Peyer's patch (tissue), 4 donors: Measurements from ENCODE around the gene CYP27B1. TPM values are rescaled to one million over a fixed set of nuclear protein-coding genes. Genes with fewer than 3 reads are reported as not detected.
A peak's percentile ranks its signal among the peaks of the same experiment; 100 is the strongest.

Experiments
- DNase-seq, 3 donors: peaks; one replicate each; pipeline ENCODE4 v3.0.0-alpha.2; 2017 to 2019
- H3K27ac ChIP-seq, 4 donors: fragments of 200-600 bp; sonication (generic); one replicate each; pipeline ENCODE4 v1.5.1; 2016 to 2019
- H3K27me3 ChIP-seq, 2 donors: fragments of 200-600 bp; sonication (generic); one replicate each; pipeline ENCODE4 v1.5.1; 2019
- H3K36me3 ChIP-seq, 3 donors: fragments of 200-600 bp; sonication (generic); one replicate each; pipeline ENCODE4 v1.5.1; 2016 to 2019
- H3K4me1 ChIP-seq, 4 donors: fragments of 200-600 bp; sonication (generic); one replicate each; pipeline ENCODE4 v1.5.1; 2016 to 2019
- H3K4me3 ChIP-seq, 4 donors: fragments of 200-600 bp; sonication (generic); 1 replicate in 3 of 4; 2 replicates in 1 of 4; pipeline ENCODE4 v1.5.1; 2016 to 2019; ENCODE audit warnings: mild to moderate bottlenecking in 1 of 4
- H3K9me3 ChIP-seq, 4 donors: fragments of 200-600 bp; sonication (generic); one replicate each; pipeline ENCODE4 v1.5.1; 2016 to 2019; ENCODE audit warnings: mild to moderate bottlenecking in 1 of 4
- POLR2A ChIP-seq, 2 donors: fragments of 450-650 bp; IDR thresholded peaks; one replicate each; pipeline ENCODE4 v1.5.1; 2017; ENCODE audit warnings: antibody characterized with exemption in 2 of 2, mild to moderate bottlenecking in 2 of 2, moderate library complexity in 2 of 2
- total RNA-seq, 4 donors: library from RNA; depleted of rRNA; stranded (reverse); fragments of >200 nt; gene quantifications; one replicate each; pipeline ENCODE4 v1.1.0, GENCODE V29; 2016
- TF ChIP-seq, protein P1 (sequence below), 6 experiments: fragments of 450-650 bp in 4 of 6; fragments of 200-600 bp in 2 of 6; sonication (generic) in 1 of 6; IDR thresholded peaks; one replicate each; pipeline ENCODE4 v1.5.1; 2017 to 2019; ENCODE audit warnings: antibody characterized with exemption in 6 of 6, mild to moderate bottlenecking in 3 of 6, moderate library complexity in 1 of 6

The CYP27B1 gene
- total RNA-seq, 4 donors from 2014 or later, result 1.7 TPM; not detected in 3

DNA sequence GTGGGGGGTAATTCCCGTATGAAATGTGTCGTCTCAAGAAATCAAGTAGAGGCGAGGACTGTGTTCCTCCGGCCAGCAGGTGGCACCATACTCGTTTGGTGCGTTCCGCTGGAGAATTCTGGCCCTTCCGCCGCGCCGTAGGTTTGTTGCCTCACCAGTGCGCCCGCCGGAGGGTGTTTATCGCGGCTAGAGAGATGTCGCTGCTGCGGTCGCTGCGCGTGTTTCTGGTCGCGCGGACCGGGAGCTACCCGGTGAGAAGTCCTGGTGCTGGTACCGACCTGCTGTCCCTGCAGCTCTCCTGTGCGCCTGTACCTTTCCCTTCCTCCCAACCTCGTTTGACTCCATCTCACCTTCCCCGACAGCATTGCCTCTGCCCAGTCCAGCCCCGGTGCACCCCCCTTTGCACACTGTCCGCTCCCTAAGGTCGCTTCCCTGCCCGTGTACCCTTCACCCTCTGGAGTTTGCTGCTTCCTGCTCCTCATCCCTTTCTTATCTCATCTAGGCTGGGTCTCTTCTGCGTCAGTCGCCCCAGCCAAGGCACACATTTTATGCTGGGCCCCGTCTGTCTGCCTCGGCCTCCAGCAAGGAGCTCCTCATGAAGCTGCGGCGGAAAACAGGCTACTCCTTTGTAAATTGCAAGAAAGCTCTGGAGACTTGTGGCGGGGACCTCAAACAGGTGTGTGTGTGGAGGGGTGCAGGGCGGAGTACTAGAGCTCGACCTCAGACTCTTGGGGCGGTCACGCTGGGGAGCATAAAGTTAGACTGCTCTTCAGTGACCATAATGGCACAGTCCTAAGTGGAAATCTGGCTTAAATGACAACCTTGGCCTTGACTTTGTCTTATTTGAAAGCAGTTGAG, 16.0 kb upstream of the CYP27B1 start, which contains the start of gene TSFM:
TSS of gene TSFM (plus strand) at position 180 of the 858 bp plus-strand sequence. CDS start at position 195, 15 bp downstream.
- H3K27me3 ChIP-seq, result no peaks in the 10 kb centered on the region
- H3K36me3 ChIP-seq, result peaks cover 0 to 26% (median 0%) of the 10 kb centered on the region in 3 donors
- TF ChIP-seq, protein P1, sequence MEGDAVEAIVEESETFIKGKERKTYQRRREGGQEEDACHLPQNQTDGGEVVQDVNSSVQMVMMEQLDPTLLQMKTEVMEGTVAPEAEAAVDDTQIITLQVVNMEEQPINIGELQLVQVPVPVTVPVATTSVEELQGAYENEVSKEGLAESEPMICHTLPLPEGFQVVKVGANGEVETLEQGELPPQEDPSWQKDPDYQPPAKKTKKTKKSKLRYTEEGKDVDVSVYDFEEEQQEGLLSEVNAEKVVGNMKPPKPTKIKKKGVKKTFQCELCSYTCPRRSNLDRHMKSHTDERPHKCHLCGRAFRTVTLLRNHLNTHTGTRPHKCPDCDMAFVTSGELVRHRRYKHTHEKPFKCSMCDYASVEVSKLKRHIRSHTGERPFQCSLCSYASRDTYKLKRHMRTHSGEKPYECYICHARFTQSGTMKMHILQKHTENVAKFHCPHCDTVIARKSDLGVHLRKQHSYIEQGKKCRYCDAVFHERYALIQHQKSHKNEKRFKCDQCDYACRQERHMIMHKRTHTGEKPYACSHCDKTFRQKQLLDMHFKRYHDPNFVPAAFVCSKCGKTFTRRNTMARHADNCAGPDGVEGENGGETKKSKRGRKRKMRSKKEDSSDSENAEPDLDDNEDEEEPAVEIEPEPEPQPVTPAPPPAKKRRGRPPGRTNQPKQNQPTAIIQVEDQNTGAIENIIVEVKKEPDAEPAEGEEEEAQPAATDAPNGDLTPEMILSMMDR (IDR thresholded peaks at IDR 0.05), result peak; percentile 91 to 99 (median 98)
- peak; percentile 47 to 55 for TF ChIP-seq POLR2A (IDR thresholded peaks at IDR 0.05)
- H3K4me1 ChIP-seq, result peaks cover 0 to 12% (median 8%) of the 10 kb centered on the region in 4 donors
- DNase-seq, result peak; percentile 96 to 98 (median 97)
- peak within 1 kb of the TSS; percentile 57 to 98 (median 88) for H3K4me3 ChIP-seq
- no peaks in the 10 kb centered on the region for H3K9me3 ChIP-seq
- H3K27ac ChIP-seq, result peak within 1 kb of the TSS; percentile 58 to 82 (median 70)

DNA sequence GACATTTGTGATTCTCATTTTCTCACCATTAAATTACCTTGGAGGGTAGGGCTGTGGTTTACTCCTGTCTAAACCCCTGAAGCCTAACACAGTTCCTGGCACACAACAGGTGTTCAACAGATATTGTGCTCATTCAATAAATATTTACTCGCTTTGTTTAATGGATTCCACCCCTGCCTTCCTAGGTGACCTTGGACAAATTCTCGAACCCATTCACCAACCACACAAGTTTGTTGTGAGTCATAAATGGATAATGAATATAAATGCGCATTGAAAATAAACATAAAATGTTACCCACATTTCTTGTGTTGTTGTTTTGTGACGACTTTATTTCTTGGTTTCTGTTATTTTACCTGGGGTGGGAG, 15.3 kb upstream of the CYP27B1 start:
- Histone ChIP-seq H3K9me3 (no peaks in the 10 kb centered on the region), H3K27ac (peak overlapping the region in 2 of 4 donors; percentile 66 to 82), H3K4me3 (peak overlapping the region; percentile 57 to 98 (median 88)), H3K4me1 (peaks cover 0 to 12% (median 8%) of the 10 kb centered on the region in 4 donors), H3K36me3 (peaks cover 0 to 20% (median 0%) of the 10 kb centered on the region in 3 donors), H3K27me3 (no peaks in the 10 kb centered on the region)
- DNase-seq, result no peak
- TF ChIP-seq POLR2A (IDR thresholded peaks at IDR 0.05), result no peak

DNA sequence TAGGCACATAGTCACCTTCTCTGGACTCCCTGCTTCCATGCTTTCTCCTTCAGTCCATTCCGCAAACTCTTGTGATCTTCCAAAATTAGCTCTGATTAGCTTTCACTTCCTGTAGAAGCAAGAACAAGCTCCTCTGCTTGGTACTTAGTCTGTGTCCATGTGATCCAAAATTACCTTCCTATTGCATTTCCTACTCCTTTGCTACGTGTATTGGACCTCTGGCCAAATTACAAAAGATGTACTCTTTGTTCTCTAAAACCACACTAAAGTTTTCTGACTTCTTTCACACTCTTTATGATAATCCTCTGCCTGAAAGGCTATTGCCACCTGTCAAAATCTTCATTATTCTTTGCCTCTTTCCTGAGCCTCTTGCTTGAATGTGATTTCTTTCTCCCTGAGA, 14.9 kb upstream of the CYP27B1 start:
- peaks cover 0 to 12% (median 8%) of the 10 kb centered on the region in 4 donors for H3K4me1 ChIP-seq
- no peak for DNase-seq
- H3K4me3 ChIP-seq, result no peak overlapping the region
- no peaks in the 10 kb centered on the region for H3K27me3 ChIP-seq
- no peak for TF ChIP-seq POLR2A (IDR thresholded peaks at IDR 0.05)
- TF ChIP-seq, protein P1 (IDR thresholded peaks at IDR 0.05), result no peak
- peaks cover 0 to 16% (median 0%) of the 10 kb centered on the region in 3 donors for H3K36me3 ChIP-seq
- no peak overlapping the region for H3K27ac ChIP-seq
- H3K9me3 ChIP-seq, result no peaks in the 10 kb centered on the region

DNA sequence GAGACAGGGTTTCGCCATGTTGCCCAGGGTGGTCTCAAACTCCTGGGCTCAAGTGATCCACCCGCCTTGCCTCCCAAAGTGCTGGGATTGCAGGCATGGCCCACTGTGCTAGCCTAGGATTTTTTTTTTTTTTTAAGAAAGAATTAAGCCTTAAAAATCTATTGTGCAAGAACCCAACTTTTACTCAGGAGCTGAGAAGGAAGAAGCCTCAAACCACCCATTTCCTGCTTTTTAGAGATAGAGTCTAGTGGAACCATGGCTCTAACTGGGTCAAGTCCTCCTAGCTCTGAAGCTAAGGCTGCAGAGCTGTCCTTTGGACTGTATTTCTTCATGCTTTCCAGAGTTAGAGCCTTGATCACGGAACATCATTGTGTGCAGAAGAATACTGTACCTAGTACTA, 14.4 kb upstream of the CYP27B1 start:
- no peak for DNase-seq
- Histone ChIP-seq H3K9me3 (no peaks in the 10 kb centered on the region), H3K27ac (peak overlapping the region in 1 of 4 donors; percentile 60), H3K36me3 (peaks cover 0 to 10% (median 0%) of the 10 kb centered on the region in 3 donors), H3K4me1 (peaks cover 0 to 12% (median 8%) of the 10 kb centered on the region in 4 donors), H3K4me3 (no peak overlapping the region), H3K27me3 (no peaks in the 10 kb centered on the region)
- TF ChIP-seq, protein P1 (IDR thresholded peaks at IDR 0.05), result no peak
- TF ChIP-seq POLR2A (IDR thresholded peaks at IDR 0.05), result no peak

DNA sequence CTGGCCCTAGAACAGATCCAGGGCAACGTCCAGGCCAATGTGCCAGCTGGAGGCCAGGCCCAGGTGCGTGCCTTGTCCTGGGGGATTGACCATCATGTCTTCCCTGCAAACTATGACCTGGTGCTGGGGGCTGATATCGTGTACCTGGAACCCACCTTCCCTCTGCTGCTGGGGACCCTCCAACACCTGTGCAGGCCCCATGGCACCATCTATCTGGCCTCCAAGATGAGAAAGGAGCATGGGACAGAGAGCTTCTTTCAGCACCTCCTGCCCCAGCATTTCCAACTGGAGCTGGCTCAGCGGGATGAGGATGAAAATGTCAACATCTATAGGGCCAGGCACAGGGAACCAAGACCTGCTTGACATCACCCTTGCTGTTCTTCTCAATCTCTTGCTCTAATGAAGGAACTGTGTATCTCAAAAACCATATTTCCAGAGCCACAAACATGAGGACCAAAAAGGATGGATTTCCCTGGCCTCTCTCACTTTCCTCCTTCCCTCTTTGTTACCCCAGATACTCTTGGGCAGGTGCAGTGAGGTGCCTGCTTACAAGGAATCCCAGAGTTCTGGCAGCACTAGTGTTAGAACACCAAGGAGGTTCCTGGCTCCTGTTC, 13.5 kb upstream of the CYP27B1 start:
- H3K27me3 ChIP-seq, result no peaks in the 10 kb centered on the region
- peaks cover 0 to 1% (median 0%) of the 10 kb centered on the region in 3 donors for H3K36me3 ChIP-seq
- no peak overlapping the region for H3K4me3 ChIP-seq
- H3K4me1 ChIP-seq, result peaks cover 0 to 12% (median 8%) of the 10 kb centered on the region in 4 donors
- TF ChIP-seq, protein P1 (IDR thresholded peaks at IDR 0.05), result no peak
- no peak for TF ChIP-seq POLR2A (IDR thresholded peaks at IDR 0.05)
- peak overlapping the region in 1 of 4 donors; percentile 60 for H3K27ac ChIP-seq
- no peaks in the 10 kb centered on the region for H3K9me3 ChIP-seq
- no peak for DNase-seq
